ENCODE data around the gene SOHLH1. TPM values are rescaled to one million over a fixed set of nuclear protein-coding genes. Genes with fewer than 3 reads are reported as not detected.

The SOHLH1 gene
- polyA plus RNA-seq, 1 of the 3 experiments (the other 2 are of a cell fraction) = not detected

DNA sequence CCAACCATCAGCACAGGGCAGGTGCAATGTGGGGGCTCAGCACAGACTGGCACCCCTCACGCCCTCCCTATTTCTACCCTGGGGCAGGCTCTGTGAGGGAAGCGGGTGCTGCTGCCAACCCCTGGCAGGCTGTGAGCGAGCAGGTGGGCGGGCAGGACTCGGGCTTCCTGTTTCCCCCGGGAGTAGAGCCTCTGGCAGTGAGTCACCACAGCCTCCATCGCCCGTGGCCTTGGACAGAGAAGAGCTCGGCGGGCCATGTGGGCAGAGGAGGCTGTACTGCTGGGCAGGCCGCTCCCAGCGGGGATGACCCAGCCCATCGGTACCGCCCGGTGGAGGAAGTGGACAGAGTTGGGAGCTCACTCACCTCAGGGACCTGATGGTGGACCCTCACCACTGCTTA is 19.3 kb upstream of the SOHLH1 start:
- H3K79me2 ChIP-seq (ENCODE audit: insufficient read depth) = no peaks in the 10 kb centered on the region
- no peak overlapping the region for H2AFZ ChIP-seq (ENCODE audit: low read depth)
- no peaks in the 10 kb centered on the region for H3K27me3 ChIP-seq (ENCODE audit: insufficient read depth)
- TF ChIP-seq MXI1 (IDR thresholded peaks at IDR 0.05; ENCODE audit: low read depth, low read length) (no peak), GABPA (IDR thresholded peaks at IDR 0.05; ENCODE audit: low read depth) (no peak), SMC3 (IDR thresholded peaks at IDR 0.05; ENCODE audit: low read depth, low read length) (no peak), GATA2 (CRISPR knock-in tag; IDR thresholded peaks at IDR 0.05) (no peak), FOXJ3 (CRISPR knock-in tag; IDR thresholded peaks at IDR 0.05) (no peak), TEAD4 (IDR thresholded peaks at IDR 0.05; ENCODE audit: borderline replicate concordance, insufficient read depth) (no peak)
- TF ChIP-seq, protein P1, sequence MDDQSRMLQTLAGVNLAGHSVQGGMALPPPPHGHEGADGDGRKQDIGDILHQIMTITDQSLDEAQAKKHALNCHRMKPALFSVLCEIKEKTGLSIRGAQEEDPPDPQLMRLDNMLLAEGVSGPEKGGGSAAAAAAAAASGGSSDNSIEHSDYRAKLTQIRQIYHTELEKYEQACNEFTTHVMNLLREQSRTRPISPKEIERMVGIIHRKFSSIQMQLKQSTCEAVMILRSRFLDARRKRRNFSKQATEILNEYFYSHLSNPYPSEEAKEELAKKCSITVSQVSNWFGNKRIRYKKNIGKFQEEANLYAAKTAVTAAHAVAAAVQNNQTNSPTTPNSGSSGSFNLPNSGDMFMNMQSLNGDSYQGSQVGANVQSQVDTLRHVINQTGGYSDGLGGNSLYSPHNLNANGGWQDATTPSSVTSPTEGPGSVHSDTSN (IDR thresholded peaks at IDR 0.05) = no peak
- TF ChIP-seq, protein P2, sequence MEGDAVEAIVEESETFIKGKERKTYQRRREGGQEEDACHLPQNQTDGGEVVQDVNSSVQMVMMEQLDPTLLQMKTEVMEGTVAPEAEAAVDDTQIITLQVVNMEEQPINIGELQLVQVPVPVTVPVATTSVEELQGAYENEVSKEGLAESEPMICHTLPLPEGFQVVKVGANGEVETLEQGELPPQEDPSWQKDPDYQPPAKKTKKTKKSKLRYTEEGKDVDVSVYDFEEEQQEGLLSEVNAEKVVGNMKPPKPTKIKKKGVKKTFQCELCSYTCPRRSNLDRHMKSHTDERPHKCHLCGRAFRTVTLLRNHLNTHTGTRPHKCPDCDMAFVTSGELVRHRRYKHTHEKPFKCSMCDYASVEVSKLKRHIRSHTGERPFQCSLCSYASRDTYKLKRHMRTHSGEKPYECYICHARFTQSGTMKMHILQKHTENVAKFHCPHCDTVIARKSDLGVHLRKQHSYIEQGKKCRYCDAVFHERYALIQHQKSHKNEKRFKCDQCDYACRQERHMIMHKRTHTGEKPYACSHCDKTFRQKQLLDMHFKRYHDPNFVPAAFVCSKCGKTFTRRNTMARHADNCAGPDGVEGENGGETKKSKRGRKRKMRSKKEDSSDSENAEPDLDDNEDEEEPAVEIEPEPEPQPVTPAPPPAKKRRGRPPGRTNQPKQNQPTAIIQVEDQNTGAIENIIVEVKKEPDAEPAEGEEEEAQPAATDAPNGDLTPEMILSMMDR (IDR thresholded peaks at IDR 0.05) = no peak
- H3K4me1 ChIP-seq (ENCODE audit: control insufficient read depth in 1 of 2, insufficient read depth in 2 of 2, low read depth in 1 of 2, low read length in 1 of 2) = peaks cover 0 to 14% of the 10 kb centered on the region in 2 experiments; a peak in 1 of 4 replicates
- H3K9me2 ChIP-seq = no peaks in the 10 kb centered on the region
- H4K20me1 ChIP-seq (ENCODE audit: insufficient read depth) = no peaks in the 10 kb centered on the region
- H3K9ac ChIP-seq = no peak overlapping the region
- WGBS (ENCODE audit: low lambda C conversion rate) = 50% methylated on average over 4 of the region's 15 CpGs
- ChIA-PET POLR2A (interaction anchor here (1.1 kb wide), 1 partner anchor 237 kb away, joined by 4 read pairs; no protein-coding TSS in a partner anchor), CTCF (interaction anchor here (4.1 kb wide), 1 partner anchor 15 kb away, joined by 32 read pairs; the partner anchor contains the start of gene KCNT1)
- no peaks in the 10 kb centered on the region for H3K9me3 ChIP-seq
- no peak for DNase-seq
- H3K36me3 ChIP-seq (replicated peaks in 1 of 2; ENCODE audit: control insufficient read depth in 1 of 2, insufficient read depth in 2 of 2, low read length in 1 of 2) = no peaks in the 10 kb centered on the region
- no peaks in the 10 kb centered on the region for H3F3A ChIP-seq (replicated peaks; ENCODE audit: insufficient read depth)
- no peak overlapping the region for H3K4me2 ChIP-seq
- no peak overlapping the region for H3K27ac ChIP-seq (ENCODE audit: low read depth in 2 of 2, low read length in 1 of 2)
- H3K4me3 ChIP-seq (ENCODE audit: low read depth in 2 of 2, low read length in 1 of 2) = no peak overlapping the region

DNA sequence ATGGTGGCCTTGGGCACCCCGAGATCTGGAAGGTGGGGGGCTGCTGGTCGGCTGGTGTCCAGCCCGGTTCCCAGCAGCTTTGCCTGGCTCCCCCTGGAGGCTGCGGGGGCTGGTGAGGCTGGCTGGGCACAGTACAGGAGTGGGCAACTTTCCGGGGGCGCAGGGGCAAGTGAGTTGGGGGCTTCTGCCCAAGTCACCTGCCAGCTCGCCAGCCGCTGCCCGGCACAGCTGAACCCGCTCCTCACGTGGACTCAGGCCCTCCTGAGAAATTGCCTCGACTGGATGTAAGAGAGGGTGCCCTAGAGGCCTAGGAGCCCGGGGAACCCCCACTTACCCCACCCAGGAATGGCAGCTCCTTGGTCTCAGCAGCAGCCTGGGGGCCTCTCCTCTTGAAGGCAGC is 18.1 kb upstream of the SOHLH1 start:
- no peak for DNase-seq
- Histone ChIP-seq H3K4me2 (no peak overlapping the region), H3K9me2 (no peaks in the 10 kb centered on the region), H3K9ac (no peak overlapping the region), H3K27me3 (ENCODE audit: insufficient read depth) (no peaks in the 10 kb centered on the region), H3F3A (replicated peaks; ENCODE audit: insufficient read depth) (no peaks in the 10 kb centered on the region), H4K20me1 (ENCODE audit: insufficient read depth) (no peaks in the 10 kb centered on the region), H2AFZ (ENCODE audit: low read depth) (no peak overlapping the region), H3K27ac (ENCODE audit: low read depth in 2 of 2, low read length in 1 of 2) (no peak overlapping the region), H3K79me2 (ENCODE audit: insufficient read depth) (no peaks in the 10 kb centered on the region), H3K36me3 (replicated peaks in 1 of 2; ENCODE audit: control insufficient read depth in 1 of 2, insufficient read depth in 2 of 2, low read length in 1 of 2) (no peaks in the 10 kb centered on the region), H3K9me3 (no peaks in the 10 kb centered on the region), H3K4me3 (ENCODE audit: low read depth in 2 of 2, low read length in 1 of 2) (no peak overlapping the region), H3K4me1 (ENCODE audit: control insufficient read depth in 1 of 2, insufficient read depth in 2 of 2, low read depth in 1 of 2, low read length in 1 of 2) (peaks cover 0 to 19% of the 10 kb centered on the region in 2 experiments; a peak in 1 of 4 replicates)
- POLR2A ChIA-PET = no interaction called here
- CTCF ChIA-PET = interaction anchor here (4.1 kb wide), 1 partner anchor 14 kb away, joined by 32 read pairs; the partner anchor contains the start of gene KCNT1
- 35% methylated on average over 8 of the region's 13 CpGs for WGBS (ENCODE audit: low lambda C conversion rate)
- no peak for TF ChIP-seq JUND (IDR thresholded peaks at IDR 0.05)
- no peak for TF ChIP-seq TCF12 (IDR thresholded peaks at IDR 0.05)
- no peak for TF ChIP-seq GABPA (IDR thresholded peaks at IDR 0.05; ENCODE audit: low read depth)
- no peak for TF ChIP-seq NFIC (IDR thresholded peaks at IDR 0.05; ENCODE audit: borderline replicate concordance)
- TF ChIP-seq, protein P3, sequence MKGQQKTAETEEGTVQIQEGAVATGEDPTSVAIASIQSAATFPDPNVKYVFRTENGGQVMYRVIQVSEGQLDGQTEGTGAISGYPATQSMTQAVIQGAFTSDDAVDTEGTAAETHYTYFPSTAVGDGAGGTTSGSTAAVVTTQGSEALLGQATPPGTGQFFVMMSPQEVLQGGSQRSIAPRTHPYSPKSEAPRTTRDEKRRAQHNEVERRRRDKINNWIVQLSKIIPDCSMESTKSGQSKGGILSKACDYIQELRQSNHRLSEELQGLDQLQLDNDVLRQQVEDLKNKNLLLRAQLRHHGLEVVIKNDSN (IDR thresholded peaks at IDR 0.05; ENCODE audit: borderline replicate concordance, low read depth) = no peak
- no peak for TF ChIP-seq RCOR1 (IDR thresholded peaks at IDR 0.05; ENCODE audit: low read length)
- TF ChIP-seq POLR2AphosphoS5 (IDR thresholded peaks at IDR 0.05; ENCODE audit: low read depth, low read length) = no peak
- no peak for TF ChIP-seq NRF1 (IDR thresholded peaks at IDR 0.05; ENCODE audit: low read depth, low read length)
- TF ChIP-seq, protein P4, sequence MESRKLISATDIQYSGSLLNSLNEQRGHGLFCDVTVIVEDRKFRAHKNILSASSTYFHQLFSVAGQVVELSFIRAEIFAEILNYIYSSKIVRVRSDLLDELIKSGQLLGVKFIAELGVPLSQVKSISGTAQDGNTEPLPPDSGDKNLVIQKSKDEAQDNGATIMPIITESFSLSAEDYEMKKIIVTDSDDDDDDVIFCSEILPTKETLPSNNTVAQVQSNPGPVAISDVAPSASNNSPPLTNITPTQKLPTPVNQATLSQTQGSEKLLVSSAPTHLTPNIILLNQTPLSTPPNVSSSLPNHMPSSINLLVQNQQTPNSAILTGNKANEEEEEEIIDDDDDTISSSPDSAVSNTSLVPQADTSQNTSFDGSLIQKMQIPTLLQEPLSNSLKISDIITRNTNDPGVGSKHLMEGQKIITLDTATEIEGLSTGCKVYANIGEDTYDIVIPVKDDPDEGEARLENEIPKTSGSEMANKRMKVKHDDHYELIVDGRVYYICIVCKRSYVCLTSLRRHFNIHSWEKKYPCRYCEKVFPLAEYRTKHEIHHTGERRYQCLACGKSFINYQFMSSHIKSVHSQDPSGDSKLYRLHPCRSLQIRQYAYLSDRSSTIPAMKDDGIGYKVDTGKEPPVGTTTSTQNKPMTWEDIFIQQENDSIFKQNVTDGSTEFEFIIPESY (IDR thresholded peaks at IDR 0.05; ENCODE audit: borderline replicate concordance, low read depth) = no peak
- no peak for TF ChIP-seq SIN3A (IDR thresholded peaks at IDR 0.05; ENCODE audit: borderline replicate concordance, low read depth, low read length)
- TF ChIP-seq SMC3 (IDR thresholded peaks at IDR 0.05; ENCODE audit: low read depth, low read length) = no peak
- TF ChIP-seq, protein P5, sequence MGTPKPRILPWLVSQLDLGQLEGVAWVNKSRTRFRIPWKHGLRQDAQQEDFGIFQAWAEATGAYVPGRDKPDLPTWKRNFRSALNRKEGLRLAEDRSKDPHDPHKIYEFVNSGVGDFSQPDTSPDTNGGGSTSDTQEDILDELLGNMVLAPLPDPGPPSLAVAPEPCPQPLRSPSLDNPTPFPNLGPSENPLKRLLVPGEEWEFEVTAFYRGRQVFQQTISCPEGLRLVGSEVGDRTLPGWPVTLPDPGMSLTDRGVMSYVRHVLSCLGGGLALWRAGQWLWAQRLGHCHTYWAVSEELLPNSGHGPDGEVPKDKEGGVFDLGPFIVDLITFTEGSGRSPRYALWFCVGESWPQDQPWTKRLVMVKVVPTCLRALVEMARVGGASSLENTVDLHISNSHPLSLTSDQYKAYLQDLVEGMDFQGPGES (IDR thresholded peaks at IDR 0.05; ENCODE audit: low read depth, low read length) = no peak
- TF ChIP-seq YY1 (IDR thresholded peaks at IDR 0.05; ENCODE audit: low read depth) = no peak
- TF ChIP-seq MXI1 (IDR thresholded peaks at IDR 0.05; ENCODE audit: low read depth, low read length) = no peak
- no peak for TF ChIP-seq RXRA (IDR thresholded peaks at IDR 0.05; ENCODE audit: borderline replicate concordance, low read depth)

Measured in SK-N-SH (cell line).